HG02642 (cell line): ENCODE data around the gene KRTAP2-4.
"Not testable (repeated sequence)": the region's sequence is repeated elsewhere in the genome, so short reads cannot be mapped to it uniquely, and the experiment has no call there.

Experiments
- ATAC-seq: cut with Tn5 transposase; IDR thresholded peaks from one replicate; pipeline ENCODE4 v1.9.1; 2021; ENCODE audit warnings: mild to moderate bottlenecking; ENCODE audit not compliant: unreplicated experiment, poor library complexity

The KRTAP2-4 gene

DNA sequence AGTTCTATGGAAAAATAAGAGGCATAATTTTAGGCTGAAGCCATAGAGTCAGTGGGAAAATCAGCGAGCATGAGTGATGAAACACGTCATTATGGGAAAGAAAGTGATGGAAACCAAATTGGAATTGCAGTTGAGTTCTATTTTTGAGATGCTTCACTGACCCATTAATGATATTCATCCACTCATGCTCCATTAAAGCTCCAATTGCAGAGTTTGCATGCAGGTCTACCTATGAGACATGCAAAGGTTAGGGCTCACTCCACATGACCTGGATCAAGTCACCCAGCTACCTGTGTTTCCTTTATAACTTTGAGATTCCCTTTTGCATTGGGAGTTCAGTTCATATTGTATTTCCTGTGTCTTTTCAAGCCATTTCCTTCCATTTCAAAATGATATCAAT lies 8.0 kb upstream of the KRTAP2-4 start:
- ATAC-seq: no peak

- ATAC-seq: no peak
Measured at GRCh38 chr17:41071606-41072360, 6.1 kb upstream of the KRTAP2-4 start.

GRCh38 chr17:41069031-41069430 lies 3.4 kb upstream of the KRTAP2-4 start:
- no peak for ATAC-seq

GRCh38 chr17:41067281-41067680 lies 1.6 kb upstream of the KRTAP2-4 start:
- ATAC-seq: no peak

DNA sequence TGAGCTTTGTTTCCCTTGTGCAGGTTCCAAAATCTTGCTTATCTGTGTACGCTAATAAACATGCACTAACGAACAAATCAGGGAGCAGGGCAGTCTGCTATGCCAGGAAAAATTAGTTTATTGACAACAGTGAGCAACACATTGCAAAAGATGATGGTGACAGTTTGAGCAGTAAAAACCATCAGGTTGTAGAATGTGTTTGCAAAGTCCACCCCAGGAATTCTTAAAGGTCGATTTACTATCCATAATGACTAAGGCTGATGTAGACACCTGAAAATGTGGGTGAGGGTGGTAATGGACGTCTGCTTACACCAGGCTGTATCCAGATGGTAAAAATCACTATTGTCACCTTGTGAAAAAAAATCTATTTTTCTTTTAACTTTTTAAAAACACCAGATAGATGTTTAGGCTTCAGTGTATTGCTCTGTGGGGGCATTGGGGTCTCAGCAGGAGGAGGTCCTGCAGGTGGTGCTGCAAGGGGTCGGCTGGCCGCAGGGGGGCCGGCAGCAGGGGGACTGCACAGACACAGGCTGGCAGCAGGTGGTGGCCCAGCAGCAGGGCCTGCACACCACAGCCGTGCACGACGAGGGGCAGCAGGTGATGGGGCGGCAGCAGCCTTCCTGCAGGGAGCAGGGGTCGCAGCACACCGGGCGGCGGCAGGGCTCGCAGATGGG lies 526 bp downstream of the KRTAP2-4 start:
- ATAC-seq: not testable (repeated sequence)

- ATAC-seq: no peak
Measured at GRCh38 chr17:41064301-41064700, 1.4 kb downstream of the KRTAP2-4 start.

- no peak for ATAC-seq
Measured at GRCh38 chr17:41063449-41063848, 2.2 kb downstream of the KRTAP2-4 start.

DNA sequence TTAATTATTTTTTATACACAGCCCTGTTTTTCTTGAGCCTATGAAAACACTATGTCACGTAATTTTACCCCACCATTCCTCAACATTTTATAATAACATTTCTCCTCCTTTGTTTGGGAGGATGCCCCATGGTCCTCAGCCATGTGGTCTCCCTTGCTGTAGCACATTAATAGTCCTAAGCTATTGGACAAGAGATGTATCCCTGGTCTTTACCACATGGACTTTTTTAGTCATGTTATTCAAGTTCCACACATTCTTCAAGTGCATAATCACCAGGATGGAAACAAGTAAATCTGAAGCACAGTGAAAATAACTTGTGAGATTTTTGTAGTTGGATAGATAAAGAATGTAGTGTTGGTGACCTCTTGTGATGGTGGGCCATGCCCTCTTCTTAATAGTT lies 3.7 kb downstream of the KRTAP2-4 start:
- no peak for ATAC-seq

DNA sequence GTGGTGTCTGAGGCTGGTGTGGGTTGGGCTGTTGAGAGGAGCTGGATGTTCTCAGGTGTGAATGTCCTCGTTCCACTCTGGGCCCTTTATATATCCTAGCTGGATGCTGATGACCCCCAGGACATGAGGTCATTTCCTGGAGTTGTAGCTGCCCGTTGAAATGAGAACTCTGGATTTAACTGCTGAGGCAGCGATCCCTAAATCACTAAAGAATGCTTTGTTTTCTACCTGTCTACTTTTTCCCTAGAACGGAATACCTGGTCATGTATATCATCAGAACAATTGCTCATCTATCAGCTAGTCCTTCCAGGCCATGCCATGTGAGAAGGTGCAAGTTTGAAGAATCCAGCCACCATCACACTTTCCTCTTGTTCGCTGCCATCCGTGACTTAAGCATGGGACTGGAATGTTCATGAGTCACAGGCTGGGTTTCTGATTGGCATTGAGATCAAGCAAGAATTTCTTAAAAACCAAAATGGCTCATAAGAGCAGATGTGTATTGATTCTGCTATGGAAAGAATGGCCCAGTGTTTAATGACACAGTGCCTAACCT lies 5.6 kb downstream of the KRTAP2-4 start, which contains the start of gene KRTAP2-3:
Gene KRTAP2-3 (minus strand): TSS at position 63 of the 553 bp plus-strand sequence. CDS start 64 bp downstream, outside the sequence.
- ATAC-seq: no peak

DNA sequence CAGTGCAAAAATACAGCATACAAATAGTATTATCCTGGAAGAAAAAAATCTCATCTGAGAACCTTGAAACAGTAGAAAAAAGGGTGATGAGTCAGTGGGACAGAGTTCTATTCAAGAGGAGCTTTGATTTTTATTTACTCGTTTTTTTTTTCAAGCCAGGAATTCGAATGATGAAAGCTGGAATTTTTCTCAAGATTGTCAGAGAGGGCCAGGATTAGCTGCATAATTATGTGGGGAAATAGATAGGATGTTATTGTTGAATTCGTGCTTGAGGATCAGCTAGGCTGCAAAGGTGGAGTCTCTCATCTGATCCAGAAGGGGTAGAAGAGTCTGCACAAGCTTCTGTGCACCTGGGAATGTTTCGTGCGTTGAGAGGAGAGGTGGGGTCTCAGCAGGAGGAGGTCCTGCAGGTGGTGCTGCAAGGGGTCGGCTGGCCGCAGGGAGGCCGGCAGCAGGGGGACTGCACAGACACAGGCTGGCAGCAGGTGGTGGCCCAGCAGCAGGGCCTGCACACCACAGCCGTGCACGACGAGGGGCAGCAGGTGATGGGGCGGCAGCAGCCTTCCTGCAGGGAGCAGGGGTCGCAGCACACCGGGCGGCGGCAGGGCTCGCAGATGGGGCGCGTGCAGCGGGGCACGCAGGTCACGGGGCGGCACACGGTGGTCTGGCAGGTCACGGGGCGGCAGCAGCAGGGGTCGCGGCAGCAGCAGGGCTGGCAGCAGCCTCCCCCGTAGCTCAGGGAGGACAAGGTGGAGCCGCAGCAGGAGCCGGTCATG lies 6.2 kb downstream of the KRTAP2-4 start:
- not testable (repeated sequence) for ATAC-seq

DNA sequence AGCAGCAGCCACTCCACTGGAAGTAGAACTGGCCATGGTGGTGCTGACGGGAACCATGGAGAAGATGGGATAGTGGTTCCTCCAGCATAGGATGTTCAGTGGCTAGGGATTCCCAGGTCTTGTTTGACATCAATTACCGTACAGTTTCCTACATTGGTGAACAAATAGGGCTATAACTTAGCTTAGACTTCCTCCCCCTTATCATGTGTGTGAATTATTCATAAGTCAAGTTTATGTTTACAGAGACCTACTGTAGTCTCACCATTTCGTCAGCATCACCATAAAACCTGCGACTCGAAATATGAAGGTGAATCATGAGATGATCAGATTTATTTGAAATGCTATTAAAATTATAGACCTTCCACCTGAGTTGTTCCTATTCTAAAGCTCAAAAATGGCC lies 6.9 kb downstream of the KRTAP2-4 start:
- no peak for ATAC-seq

DNA sequence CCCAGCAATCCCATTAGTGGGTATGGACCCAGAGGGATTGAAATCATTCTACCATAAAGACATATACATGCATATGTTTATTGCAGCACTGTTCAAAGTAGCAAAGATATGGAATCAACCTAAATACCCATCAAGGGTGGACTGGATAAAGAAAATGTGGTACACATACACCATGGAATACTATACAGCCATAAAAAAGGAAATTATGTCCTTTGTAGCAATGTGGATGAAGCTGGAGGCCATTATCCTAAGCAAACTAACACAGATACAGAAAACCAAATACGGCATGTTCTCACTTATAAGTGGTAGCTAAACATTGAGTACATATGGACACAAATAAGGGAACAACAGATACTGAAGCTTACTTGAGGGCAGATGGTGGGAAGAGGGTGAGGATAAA lies 8.1 kb downstream of the KRTAP2-4 start:
- no peak for ATAC-seq

DNA sequence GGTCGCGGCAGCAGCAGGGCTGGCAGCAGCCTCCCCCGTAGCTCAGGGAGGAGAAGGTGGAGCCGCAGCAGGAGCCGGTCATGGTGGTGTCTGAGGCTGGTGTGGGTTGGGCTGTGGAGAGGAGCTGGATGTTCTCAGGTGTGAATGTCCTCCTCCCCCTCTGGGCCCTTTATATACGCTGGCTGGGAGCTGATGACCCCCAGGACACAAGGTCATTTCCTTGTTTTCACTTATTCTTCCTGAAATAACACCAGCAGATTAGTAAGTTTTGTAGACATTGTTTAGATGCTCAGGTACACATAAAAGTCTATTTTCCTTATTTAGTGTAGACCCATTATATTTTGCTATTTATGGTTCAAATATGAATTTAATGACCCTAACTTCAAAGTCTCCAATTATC lies 10.5 kb downstream of the KRTAP2-4 start, which contains the start of gene KRTAP2-2:
Gene KRTAP2-2 (minus strand): TSS at position 101 of the 400 bp plus-strand sequence. CDS start 19 bp downstream, at position 82.
- ATAC-seq: not testable (repeated sequence)

GRCh38 chr17:41054556-41054955 lies 11.1 kb downstream of the KRTAP2-4 start:
- ATAC-seq: not testable (repeated sequence)

GRCh38 chr17:41054025-41054424 lies 11.7 kb downstream of the KRTAP2-4 start:
- no peak for ATAC-seq

DNA sequence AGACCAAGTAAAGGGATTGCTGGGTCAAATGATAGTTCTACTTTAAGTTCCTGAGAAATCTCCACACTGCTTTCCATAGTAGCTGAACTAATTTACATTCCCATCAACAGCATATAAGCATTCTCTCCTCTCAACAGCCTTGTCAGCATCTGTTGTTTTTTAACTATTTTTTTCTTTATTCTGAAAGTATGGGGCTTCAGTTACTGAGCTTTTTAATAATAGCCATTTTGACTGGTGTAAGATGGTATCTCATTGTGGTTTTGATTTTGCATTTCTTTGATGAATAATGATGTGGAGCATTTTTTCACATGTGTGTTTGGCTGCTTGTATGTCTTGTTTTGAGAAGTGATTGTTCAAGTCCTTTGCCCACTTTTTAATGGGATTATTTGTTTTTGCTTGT lies 13.1 kb downstream of the KRTAP2-4 start:
- ATAC-seq: no peak

DNA sequence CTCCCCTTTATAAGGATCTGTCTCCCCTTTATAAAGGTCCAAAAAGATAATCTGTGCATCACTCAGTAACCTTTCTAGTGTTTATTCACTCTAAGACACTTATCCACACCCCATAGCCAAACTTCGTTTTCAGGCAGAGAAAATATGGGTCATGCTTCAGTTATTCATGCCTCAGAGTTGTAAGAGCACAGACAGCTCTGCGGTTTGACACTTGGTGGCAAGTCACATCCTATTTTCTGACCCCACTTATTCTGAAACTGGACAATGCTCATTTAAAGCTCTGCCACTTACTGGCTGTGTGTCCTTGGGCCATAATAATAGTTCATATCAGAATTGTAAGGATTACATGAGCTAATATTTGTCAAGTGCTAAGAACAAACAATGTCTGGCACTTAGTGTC lies 16.6 kb downstream of the KRTAP2-4 start:
- ATAC-seq: no peak

DNA sequence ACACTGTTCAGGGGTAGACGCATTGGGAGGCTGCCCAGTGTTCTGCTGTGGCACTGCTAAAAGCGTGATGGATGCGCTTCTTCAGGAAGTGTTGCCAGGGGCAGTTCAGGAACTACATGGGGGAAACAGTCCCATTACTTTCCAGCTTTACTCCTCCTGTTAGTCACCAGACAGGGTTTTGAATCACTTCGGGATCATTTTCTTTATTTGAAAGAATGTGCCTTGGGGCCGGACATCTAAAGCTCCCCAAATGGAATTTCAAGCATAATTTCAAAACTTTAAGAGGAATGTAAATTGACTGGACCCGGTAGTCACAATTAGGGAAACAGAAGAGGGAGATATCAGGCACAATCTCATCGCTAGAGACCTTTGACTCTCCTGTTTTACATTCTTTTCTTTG lies 17.2 kb downstream of the KRTAP2-4 start:
- no peak for ATAC-seq

- ATAC-seq: not testable (repeated sequence)
Measured at GRCh38 chr17:41046735-41047465, 18.8 kb downstream of the KRTAP2-4 start, which contains the start of gene KRTAP2-1. Gene KRTAP2-1, minus strand, starts transcription at chr17:41047316. Its CDS starts 49 bp downstream, at chr17:41047267.

DNA sequence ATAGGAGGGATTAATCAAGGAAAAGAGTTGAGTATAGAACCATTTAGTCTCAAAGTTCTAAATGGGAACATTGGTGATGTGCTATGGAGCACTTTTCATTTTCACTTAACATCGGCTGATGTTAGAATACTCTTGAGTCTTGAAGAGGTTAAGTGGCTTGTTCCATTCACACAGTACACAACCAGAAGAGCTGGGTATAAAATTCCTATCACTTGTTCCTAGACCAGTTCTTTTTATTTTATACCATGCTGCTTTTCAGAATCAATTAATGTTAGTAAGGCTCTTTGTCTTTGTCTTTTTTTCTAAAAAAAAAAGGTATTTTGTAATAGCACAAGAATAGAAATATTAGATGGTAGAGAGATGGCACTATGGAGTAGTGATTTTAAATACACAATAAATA lies 22.7 kb downstream of the KRTAP2-4 start:
- ATAC-seq: no peak
